AG08396 (cell line): Measurements from ENCODE around the gene USP25.

Experiments
- DNase-seq: peaks from one replicate; pipeline ENCODE4 v3.0.0; 2012; ENCODE audit warnings: low spot score, mixed read lengths

The USP25 gene

GRCh38 chr21:15809818-15810217 is 80.0 kb downstream of the USP25 start:
- no peak for DNase-seq

GRCh38 chr21:15815285-15815684 is 85.5 kb downstream of the USP25 start:
- DNase-seq, result no peak

DNA sequence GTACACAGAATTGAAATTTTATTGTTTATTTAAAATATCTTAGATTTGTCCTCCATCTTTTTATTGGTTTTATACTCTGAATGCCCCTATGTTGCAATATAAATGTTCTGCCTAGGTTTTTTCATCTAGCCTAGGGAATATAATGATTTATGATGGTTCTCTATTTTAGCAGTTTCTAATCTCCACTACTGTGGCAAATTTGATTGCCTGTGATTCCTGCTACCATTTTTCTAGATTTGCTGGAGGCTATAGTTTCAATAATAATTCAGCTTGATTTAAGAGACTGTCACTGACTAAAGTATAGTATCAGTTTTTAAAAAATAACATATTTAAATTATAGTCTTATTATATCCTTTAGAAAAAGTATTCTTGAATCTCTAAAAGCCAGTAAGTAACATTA is 90.5 kb downstream of the USP25 start:
- no peak for DNase-seq

DNA sequence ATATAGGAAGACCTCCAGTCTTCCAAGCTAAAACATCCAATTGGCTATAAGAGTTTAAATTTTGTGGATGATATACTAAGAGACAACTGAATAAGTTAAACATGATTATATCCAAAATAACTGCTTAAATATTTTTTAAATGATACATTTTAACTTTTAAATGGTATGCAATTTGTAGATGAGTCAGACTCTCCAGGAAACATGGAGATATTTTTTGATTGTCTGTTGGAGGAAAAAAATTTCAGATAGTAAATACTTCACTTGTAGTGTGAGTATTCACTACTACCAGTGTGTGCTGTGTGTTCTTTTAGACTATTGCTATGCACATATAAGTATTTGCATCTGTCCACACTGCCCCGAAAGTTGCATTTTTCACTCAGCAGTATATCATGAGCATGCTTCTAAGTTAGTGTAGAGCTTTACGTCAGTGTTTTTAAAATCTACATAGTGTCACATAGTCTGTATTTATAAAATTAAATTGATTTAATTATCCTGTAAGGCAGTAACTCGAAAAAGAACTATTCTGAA is 91.1 kb downstream of the USP25 start:
- no peak for DNase-seq

GRCh38 chr21:15823486-15824150 is 93.8 kb downstream of the USP25 start:
- DNase-seq, result no peak

DNA sequence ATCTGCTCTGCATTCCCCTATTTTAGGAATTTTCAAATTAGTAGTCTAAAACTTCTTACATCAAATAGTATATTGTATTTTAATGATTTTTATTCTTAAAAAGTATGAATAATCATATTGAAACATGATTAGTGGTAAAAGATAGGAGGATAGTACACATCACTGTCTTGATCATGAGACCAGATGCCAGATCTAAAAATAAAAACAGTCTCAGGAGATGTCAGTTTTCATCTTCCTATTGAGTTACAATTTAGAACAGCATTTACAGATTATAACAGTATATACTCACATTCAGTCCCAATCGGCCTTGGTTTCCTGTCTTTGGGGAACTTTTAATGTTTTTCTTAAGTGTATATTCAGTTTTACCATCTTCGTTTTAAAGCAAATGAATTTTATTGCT is 95.9 kb downstream of the USP25 start:
- no peak for DNase-seq

DNA sequence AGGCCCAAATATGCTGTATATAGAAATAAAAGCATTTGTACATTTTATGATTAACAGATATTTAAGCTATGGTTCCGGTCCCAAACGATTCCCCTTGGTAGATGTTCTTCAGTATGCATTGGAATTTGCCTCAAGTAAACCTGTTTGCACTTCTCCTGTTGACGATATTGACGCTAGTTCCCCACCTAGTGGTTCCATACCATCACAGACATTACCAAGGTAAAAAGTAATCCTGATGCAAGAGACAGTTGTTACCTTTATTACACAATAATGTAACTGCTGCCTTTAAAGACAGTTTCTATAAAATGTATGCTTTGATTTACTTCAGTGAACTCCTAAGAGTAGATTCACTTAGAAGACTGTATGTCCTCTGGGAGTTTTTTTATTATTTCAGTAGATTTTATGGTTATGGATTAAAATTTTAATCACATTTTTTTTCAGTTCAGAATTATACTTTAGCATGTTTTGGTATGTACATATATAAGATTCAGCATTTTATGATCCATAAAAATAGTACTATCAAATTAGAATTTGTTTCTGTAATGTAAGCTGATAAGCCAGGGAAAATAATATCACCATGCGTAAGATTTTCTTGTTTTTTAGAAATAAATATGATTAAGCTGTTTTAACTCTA is 96.5 kb downstream of the USP25 start:
- DNase-seq, result no peak

GRCh38 chr21:15826908-15827601 is 97.3 kb downstream of the USP25 start:
- no peak for DNase-seq

DNA sequence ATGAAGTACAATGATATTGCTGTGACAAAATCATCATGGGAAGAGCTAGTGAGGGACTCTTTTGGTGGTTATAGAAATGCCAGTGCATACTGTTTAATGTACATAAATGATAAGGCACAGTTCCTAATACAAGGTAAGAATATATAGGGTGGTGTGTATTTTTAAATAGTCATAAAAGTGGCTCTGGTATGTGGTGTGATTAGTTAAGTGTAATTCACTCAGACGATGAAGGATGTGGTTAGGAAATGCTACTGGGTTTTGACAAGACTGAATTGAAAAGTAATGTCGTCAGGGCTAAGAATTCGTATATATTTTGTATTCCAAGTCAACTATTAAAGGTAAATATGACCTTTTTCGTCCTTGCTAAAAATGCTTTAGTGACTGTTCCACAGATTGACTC is 101.7 kb downstream of the USP25 start:
- DNase-seq, result no peak

- no peak for DNase-seq
Observed at GRCh38 chr21:15837645-15838044, 107.9 kb downstream of the USP25 start.

- DNase-seq, result no peak
Observed at GRCh38 chr21:15839026-15839425, 109.2 kb downstream of the USP25 start.

DNA sequence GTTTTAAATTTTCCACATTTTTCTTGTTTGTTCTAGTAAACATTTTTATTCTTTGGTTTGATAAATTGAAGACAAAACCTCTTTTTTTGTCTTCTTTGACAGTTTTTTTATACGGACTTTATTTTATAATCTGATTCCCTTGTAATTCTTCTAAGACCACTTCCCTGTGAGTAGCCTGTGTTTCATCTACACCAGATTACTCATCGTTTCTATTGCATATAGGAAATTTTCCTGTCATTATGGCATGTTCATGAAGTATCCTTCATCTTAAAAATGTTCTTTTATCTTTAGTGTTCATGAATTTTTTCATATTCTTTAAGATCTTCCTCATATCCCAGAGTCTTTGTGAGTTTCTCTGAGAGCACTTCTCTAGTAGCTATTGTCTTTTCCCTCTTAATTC is 109.8 kb downstream of the USP25 start:
- no peak for DNase-seq

DNA sequence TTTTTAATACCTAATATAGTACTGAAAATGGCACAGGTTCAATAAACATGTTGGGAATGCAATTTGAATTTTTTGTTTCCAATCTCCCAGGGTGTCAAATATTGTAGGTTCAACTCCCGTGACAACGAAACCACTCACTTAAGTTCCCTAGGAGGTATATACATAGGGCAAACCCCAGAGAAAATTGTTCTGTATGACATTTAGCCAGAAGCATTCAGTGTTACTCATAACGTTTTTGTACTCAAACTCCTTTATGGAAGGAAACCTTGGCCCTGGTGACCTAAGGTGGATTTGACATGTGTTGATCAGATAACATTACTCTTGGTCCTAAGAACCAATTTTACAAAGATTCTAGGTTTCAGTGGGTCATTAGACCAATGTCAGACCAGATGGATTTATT is 110.6 kb downstream of the USP25 start:
- DNase-seq, result no peak

DNA sequence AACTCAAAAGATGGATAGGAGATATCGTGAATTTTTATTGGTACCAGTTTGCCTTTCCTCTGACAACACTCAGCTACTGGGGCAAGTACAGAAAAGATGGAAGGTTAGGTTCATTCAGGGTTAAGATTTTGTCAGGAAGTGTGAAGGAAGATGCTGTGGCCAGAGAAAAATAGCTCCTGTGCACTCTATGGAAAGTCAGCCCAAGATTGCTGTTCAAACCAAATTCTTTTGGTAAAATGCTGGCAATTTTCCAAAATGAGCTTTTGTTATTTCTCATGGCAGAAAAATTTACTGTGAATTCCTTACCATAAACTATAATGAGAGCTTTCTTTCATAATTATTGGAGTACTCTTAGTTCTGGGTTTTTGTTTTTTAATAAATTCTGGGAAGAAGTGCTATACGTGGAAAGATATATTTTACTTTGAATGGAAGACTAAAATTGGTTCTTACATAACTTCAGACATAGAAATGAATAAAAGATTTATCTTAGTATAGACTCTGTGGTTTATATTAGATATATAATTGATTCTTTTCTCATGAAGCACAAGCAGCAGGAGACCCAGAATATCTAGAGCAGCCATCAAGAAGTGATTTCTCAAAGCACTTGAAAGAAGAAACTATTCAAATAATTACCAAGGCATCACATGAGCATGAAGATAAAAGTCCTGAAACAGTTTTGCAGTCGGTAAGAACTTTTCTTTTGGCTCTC is 112.2 kb downstream of the USP25 start:
- peak; percentile 21 for DNase-seq

DNA sequence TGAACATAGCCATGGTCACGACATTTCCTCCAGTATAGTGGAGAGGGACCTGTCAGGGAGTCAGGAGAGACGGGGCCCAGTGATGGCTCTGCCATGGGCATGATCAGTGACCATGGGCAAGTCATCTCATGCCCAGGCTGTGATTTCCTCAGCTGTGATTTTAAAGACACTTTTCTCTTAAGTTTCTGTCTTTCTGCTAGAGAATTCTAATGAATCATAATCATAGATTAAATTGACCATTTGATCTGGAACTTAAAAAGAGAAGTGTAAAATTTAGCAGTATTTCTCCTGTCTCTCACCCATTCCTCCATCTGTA is 112.7 kb downstream of the USP25 start:
- no peak for DNase-seq

GRCh38 chr21:15843766-15844165 is 114.0 kb downstream of the USP25 start:
- DNase-seq, result no peak

DNA sequence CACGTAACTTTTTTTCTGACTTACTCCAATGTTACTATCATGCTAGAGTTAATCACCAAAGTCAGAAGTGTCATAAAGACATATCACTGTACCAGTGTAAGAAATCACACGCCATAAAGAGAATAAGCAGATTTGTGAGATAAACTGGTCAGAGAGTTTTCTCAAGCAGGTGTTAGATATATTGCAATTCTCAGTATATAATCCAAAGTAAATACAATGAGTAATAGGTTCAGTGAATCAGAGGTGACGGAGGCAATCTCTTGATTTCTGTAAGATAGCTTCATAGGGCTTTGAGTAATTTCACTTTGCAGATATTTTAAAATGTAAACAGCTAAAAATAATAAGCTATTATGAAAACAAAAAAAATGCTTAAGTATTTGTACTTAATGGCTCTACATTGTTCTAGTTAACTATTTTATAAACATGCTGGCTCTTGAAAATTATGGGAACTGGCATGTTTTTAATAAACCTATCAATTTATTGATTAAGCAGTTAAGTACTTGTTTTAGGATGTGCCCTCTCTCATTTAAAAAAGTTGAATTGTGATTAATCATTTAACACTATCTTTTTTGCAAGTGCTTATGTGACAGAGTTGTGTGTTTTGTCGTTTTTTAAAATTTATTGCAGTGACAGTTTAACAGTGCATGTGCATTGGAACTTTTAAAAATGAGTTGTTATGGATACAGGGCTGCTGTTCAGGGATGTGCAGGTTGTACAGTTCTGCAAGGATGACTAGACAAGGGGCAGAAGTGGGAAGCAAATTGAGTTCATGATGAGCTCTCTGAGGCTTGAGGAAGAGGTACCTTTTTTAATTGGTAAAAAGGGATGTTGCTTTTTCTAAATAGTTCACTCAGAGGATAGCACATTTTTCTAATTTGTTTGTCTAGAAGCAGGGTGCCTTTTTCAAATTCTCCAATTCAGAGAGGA is 119.1 kb downstream of the USP25 start:
- peak; percentile 8 for DNase-seq

- DNase-seq, result no peak
Observed at GRCh38 chr21:15849927-15850326, 120.1 kb downstream of the USP25 start.

DNA sequence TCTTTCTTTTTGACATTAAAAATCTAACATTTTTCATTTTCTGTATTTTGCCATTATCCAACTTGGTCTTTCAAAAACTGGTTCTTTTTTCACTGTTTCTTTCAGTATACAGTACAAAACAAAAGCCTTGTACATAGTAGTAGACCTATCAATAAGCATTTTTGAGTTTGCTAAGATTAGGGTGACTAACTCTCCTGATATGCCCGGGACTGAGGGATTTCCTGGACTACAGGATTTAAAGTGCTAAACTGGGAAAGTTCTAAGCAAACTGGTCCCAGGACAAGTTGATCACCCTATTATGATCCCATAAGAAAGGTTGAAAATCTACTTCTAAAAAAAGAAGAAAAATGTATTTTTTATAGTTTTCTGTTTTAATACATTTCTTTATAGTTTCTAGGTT is 120.9 kb downstream of the USP25 start:
- DNase-seq, result peak; percentile 15

- DNase-seq, result no peak
Observed at GRCh38 chr21:15852146-15852545, 122.4 kb downstream of the USP25 start.

GRCh38 chr21:15853126-15853525 is 123.3 kb downstream of the USP25 start:
- no peak for DNase-seq

GRCh38 chr21:15856813-15857212 is 127.0 kb downstream of the USP25 start:
- DNase-seq, result no peak
